Measurements from ENCODE around the gene CLIC3. TPM values are rescaled to one million over a fixed set of nuclear protein-coding genes. Genes with fewer than 3 reads are reported as not detected.

CLIC3 gene
- total RNA-seq, 1 donor from 2014 or later = 154 TPM

DNA sequence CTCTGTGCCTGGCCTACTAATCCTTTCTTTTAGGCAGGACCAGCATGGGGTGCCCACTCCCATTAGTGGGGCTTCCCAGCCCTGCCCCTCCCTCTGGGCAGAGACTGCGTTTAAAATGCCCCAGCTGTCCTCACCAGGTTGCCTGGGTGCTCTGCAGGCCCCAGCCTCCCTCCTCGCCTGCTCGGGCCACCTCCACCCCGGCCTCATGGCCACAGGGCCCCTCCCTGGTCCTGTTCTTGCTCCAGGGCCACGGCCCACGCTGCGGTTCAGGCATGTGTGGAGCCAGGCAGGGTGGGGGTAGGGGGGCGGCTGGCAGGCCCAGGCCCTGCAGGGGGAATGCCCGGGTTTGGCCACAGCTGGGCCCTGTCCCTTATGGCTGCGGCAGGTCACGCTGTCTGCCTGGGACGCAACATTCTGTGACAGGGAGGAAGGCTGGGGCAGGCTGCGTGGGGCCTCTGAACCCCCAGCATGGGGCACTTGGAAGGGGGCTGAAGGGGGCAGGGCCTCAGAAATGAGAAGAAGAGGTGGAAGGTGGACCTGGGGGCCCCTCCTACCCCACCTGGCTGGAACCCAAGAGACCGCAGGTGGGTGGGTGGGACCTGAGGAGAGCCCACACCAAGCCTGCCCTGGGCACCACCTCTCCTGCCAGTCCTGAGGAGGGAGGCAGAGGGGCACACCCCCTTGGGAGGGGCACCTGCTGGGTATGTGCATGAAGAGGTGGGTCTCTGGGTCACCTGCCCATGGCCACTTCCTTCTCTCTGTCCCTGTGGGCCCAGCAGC is 44.6 kb downstream of the CLIC3 start, which contains the start of gene LCN12:
TSS of gene LCN12 (plus strand) at position 733 of the 780 bp plus-strand sequence. CDS start 55 bp downstream, outside the sequence.
- no peak for ATAC-seq

DNA sequence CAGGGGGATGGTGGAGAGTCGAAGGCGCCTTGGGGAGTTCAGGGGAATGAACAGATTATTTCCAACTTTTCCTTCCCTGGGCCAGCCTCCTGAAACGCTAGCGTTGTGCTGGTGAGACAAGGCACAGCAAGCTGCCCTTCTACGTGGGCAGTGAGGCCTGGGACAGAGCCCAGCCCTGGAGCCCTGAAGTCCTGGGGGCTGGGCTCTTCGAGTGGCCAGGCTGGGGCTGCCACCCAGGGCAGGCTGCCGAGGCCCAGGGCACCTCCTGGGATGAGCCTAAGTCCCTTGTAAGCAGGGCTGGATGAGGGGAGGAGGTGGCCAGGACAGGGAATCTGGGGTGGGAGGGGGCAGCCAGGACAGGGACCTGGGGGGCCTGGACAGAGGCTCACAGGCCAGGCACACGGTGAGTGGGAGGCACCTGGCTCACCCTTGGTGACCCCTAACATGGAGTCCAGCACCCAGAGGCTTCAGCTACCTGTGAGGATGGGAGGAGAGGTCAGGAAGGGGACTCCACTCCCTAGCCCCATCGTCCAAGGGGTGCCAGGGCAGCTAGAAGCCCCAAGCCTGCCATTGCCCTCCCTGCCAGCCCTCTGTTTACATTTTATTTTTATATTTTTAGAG is 45.6 kb downstream of the CLIC3 start:
- ATAC-seq = no peak

DNA sequence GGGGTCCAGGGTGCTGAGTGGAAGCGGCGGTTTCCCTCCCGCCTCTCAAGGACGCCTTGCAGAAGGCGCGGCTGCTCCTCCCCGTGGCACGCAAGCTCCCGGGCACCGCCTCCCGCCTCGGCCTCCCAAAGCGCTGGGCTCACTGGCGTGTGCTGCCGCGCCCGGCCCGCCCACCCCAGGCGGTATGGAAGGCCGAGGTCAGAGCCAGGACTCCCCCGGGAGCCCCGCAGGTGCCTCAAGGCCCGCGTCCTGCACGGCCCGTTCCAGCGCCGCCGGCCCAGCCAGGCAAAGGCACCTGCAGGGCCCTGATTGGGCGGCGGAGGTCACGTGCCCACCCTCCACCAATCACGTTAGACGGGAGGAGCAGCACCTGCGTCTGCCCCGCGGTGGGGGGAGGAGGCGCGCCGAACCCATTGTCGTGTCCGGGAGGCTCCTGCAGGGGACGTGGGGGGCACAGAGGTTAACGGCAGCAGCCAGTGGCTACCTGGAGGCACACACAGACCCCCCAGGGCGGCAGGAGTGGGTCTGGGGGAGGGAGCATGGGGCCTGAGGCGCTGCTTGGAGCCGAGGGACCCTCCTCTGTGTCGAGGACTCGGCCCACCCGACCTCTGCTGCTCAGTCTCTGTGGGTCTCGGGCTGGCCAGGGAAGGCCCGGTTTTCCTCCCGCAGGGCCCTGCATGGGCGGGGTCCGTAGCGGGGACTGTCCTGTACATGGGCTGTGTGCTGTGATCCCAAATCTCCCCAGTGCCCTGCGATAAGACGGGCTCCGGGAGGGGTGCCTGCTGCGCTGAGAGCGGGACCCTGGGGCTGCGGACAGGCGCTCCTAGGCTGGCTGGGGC is 46.3 kb downstream of the CLIC3 start:
- peak; percentile 82 for ATAC-seq

DNA sequence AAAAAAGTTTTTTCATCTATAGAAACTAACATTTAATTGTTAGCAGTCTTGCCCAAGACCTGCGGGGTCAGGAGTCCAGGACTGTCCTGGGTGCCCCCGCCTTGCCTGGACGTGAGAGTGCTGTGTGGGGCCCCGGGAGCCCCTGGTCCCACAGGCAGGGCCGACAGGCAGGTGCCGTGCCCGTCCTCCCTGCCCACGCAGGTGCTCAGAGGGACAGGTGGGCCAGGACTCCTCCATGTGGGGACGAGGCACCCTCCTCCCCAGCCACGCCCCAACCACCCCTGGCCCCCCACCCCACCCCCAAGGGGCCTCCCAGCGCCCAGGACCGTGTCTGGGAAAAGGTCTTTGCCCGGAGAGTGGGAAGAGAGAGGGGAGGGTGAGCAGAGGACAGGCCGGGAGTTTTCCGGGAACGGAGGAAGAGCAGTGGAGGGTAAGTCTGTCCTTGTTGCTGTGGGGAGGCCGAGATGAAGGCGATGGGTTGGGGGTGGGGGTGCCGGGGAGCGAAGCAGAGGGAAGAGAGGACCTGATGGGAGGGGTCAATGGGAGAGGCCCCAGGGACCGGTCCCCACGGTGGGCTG is 47.0 kb downstream of the CLIC3 start:
- peak; percentile 5 for ATAC-seq

DNA sequence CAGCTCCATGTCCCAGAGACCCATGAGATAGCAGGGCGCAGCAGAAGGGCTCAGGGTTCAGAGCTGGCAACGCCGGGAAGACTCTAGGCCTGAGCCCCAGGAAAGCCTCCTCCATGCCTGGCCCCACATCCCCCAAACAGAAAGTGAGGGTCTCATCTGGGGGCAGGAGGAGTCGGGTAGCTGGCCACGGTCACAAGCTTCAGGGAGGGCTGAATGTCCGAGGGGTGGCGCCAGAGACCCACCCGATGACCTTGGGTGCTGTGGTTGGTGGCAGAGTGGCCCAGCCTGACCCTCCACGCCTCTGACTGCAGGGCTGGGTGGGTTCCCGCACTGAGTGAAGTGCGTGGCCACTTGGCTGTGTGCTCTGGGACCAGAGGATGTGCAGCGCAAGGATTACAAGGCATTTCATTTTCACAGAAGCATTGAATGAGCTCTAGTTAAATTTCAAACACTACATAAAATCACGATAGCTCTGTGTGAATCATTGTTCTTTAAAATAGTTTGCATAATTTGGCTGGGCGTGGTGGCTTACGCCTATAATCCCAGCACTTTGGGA is 48.3 kb downstream of the CLIC3 start:
- no peak for ATAC-seq

DNA sequence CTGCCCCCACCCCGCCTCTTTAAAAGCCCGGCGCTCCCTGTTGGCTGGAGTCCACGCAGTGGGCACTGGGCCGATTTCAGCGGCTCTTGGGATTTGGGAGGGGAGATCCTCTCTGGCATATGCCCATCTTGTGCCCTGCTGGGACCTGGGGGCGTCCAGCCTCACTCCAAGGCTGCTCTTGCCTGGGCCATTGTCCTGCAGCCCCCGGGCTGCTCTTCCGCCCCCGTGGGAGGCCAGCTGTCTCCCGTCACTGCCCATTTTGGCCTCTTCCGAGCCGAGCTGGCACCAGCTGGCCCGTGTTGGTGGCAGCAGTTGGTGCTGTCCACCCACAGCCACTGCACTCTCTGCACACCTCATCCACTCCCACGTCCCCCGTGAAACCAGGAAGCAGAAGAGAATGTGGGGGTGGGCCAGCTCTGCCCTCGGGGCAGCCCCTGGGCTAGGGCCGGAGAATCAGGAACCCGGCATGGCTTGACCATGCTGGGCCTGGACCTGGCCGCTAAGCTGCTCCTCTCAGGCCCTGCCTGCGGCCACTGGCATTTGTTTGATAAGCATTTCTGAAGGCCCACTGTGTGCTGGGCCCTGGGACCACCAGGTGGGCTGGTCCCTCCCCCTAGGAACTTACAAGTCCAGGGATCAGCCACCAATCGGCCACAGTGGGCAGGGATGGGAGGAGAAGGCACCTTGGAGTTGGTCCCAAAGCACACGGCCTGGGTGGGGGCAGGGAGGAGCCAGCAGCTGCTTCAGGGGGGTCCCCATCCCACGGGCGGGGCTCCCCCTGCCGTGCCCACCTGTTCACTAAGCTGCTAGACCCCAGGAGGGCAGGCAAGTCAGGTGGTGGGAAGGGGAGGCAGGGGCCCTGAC is 49.1 kb downstream of the CLIC3 start:
- no peak for ATAC-seq

DNA sequence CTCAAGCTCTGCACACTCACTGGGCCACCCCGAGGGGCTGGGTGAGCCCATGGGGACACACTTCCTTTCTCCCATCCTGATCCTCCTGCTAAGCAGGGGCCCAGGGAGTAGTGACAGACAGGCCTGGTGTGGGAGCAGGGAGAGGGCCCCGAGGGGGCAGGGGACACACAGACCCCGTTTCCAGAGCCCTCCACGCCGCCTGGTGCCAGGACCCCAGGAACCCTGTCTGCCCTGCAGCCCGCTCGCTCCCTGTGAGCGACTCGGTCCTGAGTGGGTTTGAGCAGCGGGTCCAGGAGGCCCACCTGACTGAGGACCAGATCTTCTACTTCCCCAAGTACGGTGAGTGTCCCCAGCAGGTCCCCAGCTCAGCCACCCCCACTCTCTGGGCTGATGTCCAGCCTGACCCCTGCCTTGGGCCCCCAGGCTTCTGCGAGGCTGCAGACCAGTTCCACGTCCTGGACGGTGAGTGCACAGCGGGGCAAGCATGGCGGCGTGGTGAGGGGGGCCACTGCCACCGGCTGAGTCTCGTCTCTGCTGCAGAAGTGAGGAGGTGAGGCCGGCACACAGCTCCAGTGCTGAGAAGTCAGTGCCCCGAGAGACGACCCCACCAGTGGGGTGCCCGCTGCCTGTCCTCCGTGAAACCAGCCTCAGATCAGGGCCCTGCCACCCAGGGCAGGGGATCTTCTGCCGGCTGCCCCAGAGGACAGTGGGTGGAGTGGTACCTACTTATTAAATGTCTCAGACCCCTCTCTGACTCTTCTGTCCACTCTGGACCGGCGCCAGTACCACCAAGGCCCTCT is 49.9 kb downstream of the CLIC3 start:
- no peak for ATAC-seq

DNA sequence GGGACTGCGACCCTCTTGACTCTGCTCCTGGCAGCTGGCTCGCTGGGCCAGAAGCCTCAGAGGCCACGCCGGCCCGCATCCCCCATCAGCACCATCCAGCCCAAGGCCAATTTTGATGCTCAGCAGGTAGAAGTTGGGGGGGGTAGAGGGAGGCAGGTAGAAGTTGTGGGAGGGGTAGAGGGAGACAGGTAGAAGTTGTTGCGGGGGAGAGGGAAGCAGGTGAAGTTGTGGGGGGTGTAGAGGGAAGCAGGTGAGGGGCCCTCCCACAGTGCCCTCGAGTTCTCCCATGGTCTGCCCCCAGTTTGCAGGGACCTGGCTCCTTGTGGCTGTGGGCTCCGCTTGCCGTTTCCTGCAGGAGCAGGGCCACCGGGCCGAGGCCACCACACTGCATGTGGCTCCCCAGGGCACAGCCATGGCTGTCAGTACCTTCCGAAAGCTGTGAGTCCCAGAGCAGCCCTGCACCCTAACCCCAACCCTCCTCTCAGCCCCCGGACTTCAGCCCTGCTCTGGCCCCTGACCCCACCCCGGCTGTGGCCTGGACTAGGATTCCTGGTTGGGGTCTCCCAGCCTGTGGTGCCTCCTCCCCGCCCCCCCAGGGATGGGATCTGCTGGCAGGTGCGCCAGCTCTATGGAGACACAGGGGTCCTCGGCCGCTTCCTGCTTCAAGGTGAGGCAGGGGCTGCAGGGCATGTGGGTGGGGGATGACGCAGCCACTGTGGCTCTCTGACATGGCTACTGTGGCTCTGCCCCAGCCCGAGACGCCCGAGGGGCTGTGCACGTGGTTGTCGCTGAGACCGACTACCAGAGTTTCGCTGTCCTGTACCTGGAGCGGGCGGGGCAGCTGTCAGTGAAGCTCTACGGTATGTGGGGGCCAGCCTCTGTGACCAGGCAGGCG is 50.8 kb downstream of the CLIC3 start:
- ATAC-seq = no peak

Other genes with a start within 250 kb of the CLIC3 start
- gene LCN6, start 248.0 kb downstream of the CLIC3 start, total RNA-seq = 3.8 TPM
- gene LCN8, start 238.3 kb downstream of the CLIC3 start, total RNA-seq = not detected
- gene LCN15, start 232.1 kb downstream of the CLIC3 start, total RNA-seq = not detected
- 102 TPM for gene TMEM141, start 205.2 kb downstream of the CLIC3 start, total RNA-seq
- not detected for gene CCDC183, start 200.2 kb downstream of the CLIC3 start, total RNA-seq
- gene RABL6, start 188.6 kb downstream of the CLIC3 start, total RNA-seq = 52.6 TPM
- gene AJM1, start 154.1 kb downstream of the CLIC3 start, total RNA-seq = 1.1 TPM
- gene PHPT1, start 147.2 kb downstream of the CLIC3 start, total RNA-seq = 74.4 TPM
- gene MAMDC4, start 144.2 kb downstream of the CLIC3 start, total RNA-seq = 1.3 TPM
- 296 TPM for gene EDF1, start 130.3 kb downstream of the CLIC3 start, total RNA-seq
- 11.1 TPM for gene TRAF2, start 110.1 kb downstream of the CLIC3 start, total RNA-seq
- gene FBXW5, start 51.8 kb downstream of the CLIC3 start, total RNA-seq = 71.9 TPM
- not detected for gene C8G, start 51.3 kb downstream of the CLIC3 start, total RNA-seq
- 0.80 TPM for gene LCN12, start 44.3 kb downstream of the CLIC3 start, total RNA-seq
- gene PTGDS, start 19.1 kb downstream of the CLIC3 start, total RNA-seq = 18.4 TPM
- 0.20 TPM for gene LCNL1, start 13.6 kb downstream of the CLIC3 start, total RNA-seq
- 33.1 TPM for gene PAXX, start 4.1 kb downstream of the CLIC3 start, total RNA-seq
- gene ABCA2, start 31.7 kb upstream of the CLIC3 start, total RNA-seq = 2.0 TPM
- 0.12 TPM for gene FUT7, start 35.5 kb upstream of the CLIC3 start, total RNA-seq
- 26.6 TPM for gene NPDC1, start 49.6 kb upstream of the CLIC3 start, total RNA-seq
- gene ENTPD2, start 57.5 kb upstream of the CLIC3 start, total RNA-seq = 2.9 TPM
- gene SAPCD2, start 74.0 kb upstream of the CLIC3 start, total RNA-seq = 13.8 TPM
- 4.9 TPM for gene UAP1L1, start 80.9 kb upstream of the CLIC3 start, total RNA-seq
- gene MAN1B1, start 90.4 kb upstream of the CLIC3 start, total RNA-seq = 46.2 TPM
- gene DPP7, start 118.2 kb upstream of the CLIC3 start, total RNA-seq = 75.3 TPM
- gene GRIN1, start 142.6 kb upstream of the CLIC3 start, total RNA-seq = 0.12 TPM
- gene LRRC26, start 173.5 kb upstream of the CLIC3 start, total RNA-seq = 1.6 TPM
- not detected for gene TMEM210, start 175.5 kb upstream of the CLIC3 start, total RNA-seq
- 25.0 TPM for gene ANAPC2, start 192.0 kb upstream of the CLIC3 start, total RNA-seq
- gene SSNA1, start 192.1 kb upstream of the CLIC3 start, total RNA-seq = 86.8 TPM
- 20.5 TPM for gene TPRN, start 204.2 kb upstream of the CLIC3 start, total RNA-seq
- gene TMEM203, start 209.1 kb upstream of the CLIC3 start, total RNA-seq = 24.8 TPM
- gene NDOR1, start 209.1 kb upstream of the CLIC3 start, total RNA-seq = 8.6 TPM
- 11.2 TPM for gene RNF208, start 225.7 kb upstream of the CLIC3 start, total RNA-seq
- 156 TPM for gene CYSRT1, start 228.6 kb upstream of the CLIC3 start, total RNA-seq
- gene RNF224, start 230.9 kb upstream of the CLIC3 start, total RNA-seq = 2.7 TPM
- 0.68 TPM for gene SLC34A3, start 234.3 kb upstream of the CLIC3 start, total RNA-seq
- 321 TPM for gene TUBB4B, start 244.7 kb upstream of the CLIC3 start, total RNA-seq